Stomach (tissue), 9 donors: Measurements from ENCODE around the gene TYW3. TPM values are rescaled to one million over a fixed set of nuclear protein-coding genes. Genes with fewer than 3 reads are reported as not detected.

Experiments
- DNase-seq, 2 donors: peaks; one replicate each; pipeline versions ENCODE4 v3.0.0 to v3.0.0-alpha.2; 2013 to 2019
- H3K27ac ChIP-seq, 5 donors: fragments of 200-600 bp in 4 of 5; sonication (generic) in 4 of 5; one replicate each; pipeline ENCODE4 v1.5.1; 2013 to 2019; ENCODE audit warnings: mild to moderate bottlenecking in 1 of 5, moderate library complexity in 1 of 5
- H3K27me3 ChIP-seq, 3 donors: fragments of 200-600 bp; sonication (generic); one replicate each; pipeline ENCODE4 v1.5.1; 2017 to 2019; ENCODE audit warnings: mixed run types in 1 of 3
- H3K36me3 ChIP-seq, 4 donors: fragments of 200-600 bp; sonication (generic); 1 replicate in 3 of 4; 2 replicates in 1 of 4; pipeline ENCODE4 v1.5.1; 2016 to 2019
- H3K4me1 ChIP-seq, 4 donors: fragments of 200-600 bp; sonication (generic); one replicate each; pipeline ENCODE4 v1.5.1; 2016 to 2019
- H3K4me3 ChIP-seq, 4 donors: fragments of 200-600 bp; sonication (generic) in 3 of 4; one replicate each; pipeline ENCODE4 v1.5.1; 2016 to 2019; ENCODE audit warnings: mild to moderate bottlenecking in 1 of 4
- H3K9me3 ChIP-seq, 4 donors: fragments of 200-600 bp; sonication (generic); one replicate each; pipeline ENCODE4 v1.5.1; 2016 to 2019
- CTCF ChIP-seq, 7 experiments: fragments of 450-650 bp in 4 of 7; fragments of 200-600 bp in 3 of 7; sonication (generic) in 3 of 7; IDR thresholded peaks; one replicate each; pipeline ENCODE4 v1.5.1; 2016 to 2019; ENCODE audit warnings: antibody characterized with exemption in 7 of 7, control low read depth in 2 of 7, mild to moderate bottlenecking in 1 of 7
- EP300 ChIP-seq: sonication (generic); formaldehyde crosslinking; IDR thresholded peaks from one replicate; pipeline ENCODE4 v1.6.1; 2017; ENCODE audit warnings: antibody characterized with exemption
- POLR2A ChIP-seq, 4 donors: fragments of 450-650 bp; IDR thresholded peaks; one replicate each; pipeline ENCODE4 v1.6.1; 2016; ENCODE audit warnings: antibody characterized with exemption in 4 of 4, control low read depth in 2 of 4, mild to moderate bottlenecking in 1 of 4, moderate library complexity in 1 of 4
- POLR2AphosphoS5 ChIP-seq, 3 donors: sonication (generic); formaldehyde crosslinking; IDR thresholded peaks; one replicate each; pipeline ENCODE4 v1.6.1; 2016; ENCODE audit warnings: antibody characterized with exemption in 3 of 3
- WGBS, 5 donors: extraction: QIAGEN DNeasy Blood & Tissue Kit in 3 of 5; methylation state at CpG; one replicate each; pipeline versions ENCODE4 v1.1.5 to v1.1.7; 2013 to 2018; 5-methylcytosine and 5-hydroxymethylcytosine counted together
- intact Hi-C: fragments of 100-400 bp; cut with DNase I; formaldehyde crosslinking; loops from one replicate; pipeline ENCODE4 v1.15.1; 2023; ENCODE audit warnings: low total_unique reads
- polyA plus RNA-seq, 3 donors: library from polyadenylated mRNA; stranded (reverse); fragments of 200-250 nt; gene quantifications; one replicate each; pipeline ENCODE4 v1.2.3, GENCODE V29; 2013
- total RNA-seq, 5 donors: library from RNA; depleted of rRNA; stranded (reverse); fragments of >200 nt; gene quantifications; one replicate each; pipeline versions ENCODE4 v1.1.0 to v1.2.3, GENCODE V29; 2014 to 2016
- donor health status: healthy with polysubstance abuse.
- donor health status: Bipolar disorder and iron deficiency.
- donor health status: healthy.

Gene TYW3
- total and polyA plus RNA-seq, 8 donors = 2.3 to 24.0 (median 16.9) TPM

- Histone ChIP-seq H3K4me1 (no peaks in the 10 kb centered on the region), H3K4me3 (no peak overlapping the region), H3K36me3 (peaks cover 3 to 71% (median 52%) of the 10 kb centered on the region in 4 donors), H3K27ac (no peak overlapping the region), H3K9me3 (no peaks in the 10 kb centered on the region), H3K27me3 (no peaks in the 10 kb centered on the region)
- DNase-seq = no peak
- WGBS, 5 donors = 83 to 93% (median 87%) methylated on average over 4 of the region's 4 CpGs
- TF ChIP-seq POLR2A (IDR thresholded peaks at IDR 0.05) = no peak
- TF ChIP-seq CTCF (IDR thresholded peaks at IDR 0.05) = no peak
- TF ChIP-seq EP300 = no peak
- TF ChIP-seq POLR2AphosphoS5 (IDR thresholded peaks at IDR 0.05) = no peak
- intact Hi-C loops = no loop called here
These were observed 30.9 kb downstream of the TYW3 start for GRCh38 chr1:74763807-74764206.

- Histone ChIP-seq H3K27me3 (no peaks in the 10 kb centered on the region), H3K9me3 (no peaks in the 10 kb centered on the region), H3K4me1 (no peaks in the 10 kb centered on the region), H3K27ac (no peak overlapping the region), H3K4me3 (no peak overlapping the region), H3K36me3 (peaks cover 3 to 45% (median 32%) of the 10 kb centered on the region in 4 donors)
- no peak for DNase-seq
- 68 to 85% (median 82%) methylated on average over 2 of the region's 2 CpGs for WGBS, 5 donors
- intact Hi-C loops = no loop called here
- TF ChIP-seq POLR2AphosphoS5 (IDR thresholded peaks at IDR 0.05) (no peak), EP300 (no peak), CTCF (IDR thresholded peaks at IDR 0.05) (no peak), POLR2A (IDR thresholded peaks at IDR 0.05) (no peak)
These were observed 33.6 kb downstream of the TYW3 start for GRCh38 chr1:74766579-74766978.

- H3K4me1 ChIP-seq = no peaks in the 10 kb centered on the region
- DNase-seq = no peak
- H3K4me3 ChIP-seq = no peak overlapping the region
- no peak for TF ChIP-seq CTCF (IDR thresholded peaks at IDR 0.05)
- TF ChIP-seq POLR2AphosphoS5 (IDR thresholded peaks at IDR 0.05) = no peak
- no peak for TF ChIP-seq POLR2A (IDR thresholded peaks at IDR 0.05)
- no peak for TF ChIP-seq EP300
- intact Hi-C loops = no loop called here
- H3K27ac ChIP-seq = no peak overlapping the region
- peaks cover 0 to 36% (median 25%) of the 10 kb centered on the region in 4 donors for H3K36me3 ChIP-seq
- no peaks in the 10 kb centered on the region for H3K27me3 ChIP-seq
- H3K9me3 ChIP-seq = no peaks in the 10 kb centered on the region
- 75 to 84% (median 76%) methylated on average over 3 of the region's 3 CpGs for WGBS, 5 donors
These were observed 34.5 kb downstream of the TYW3 start for GRCh38 chr1:74767490-74767889.

GRCh38 chr1:74771913-74772515 is 39.1 kb downstream of the TYW3 start:
- peak in 1 of 2 donors; percentile 74 for DNase-seq
- H3K9me3 ChIP-seq = no peaks in the 10 kb centered on the region
- WGBS, 5 donors = 26 to 29% (median 28%) methylated on average over 7 of the region's 7 CpGs
- no peaks in the 10 kb centered on the region for H3K36me3 ChIP-seq
- H3K27me3 ChIP-seq = peaks cover 0 to 9% (median 0%) of the 10 kb centered on the region in 3 donors
- H3K4me3 ChIP-seq = no peak overlapping the region
- intact Hi-C loops = loop anchor here (5.0 kb wide), 1 partner anchor 430 kb away; no protein-coding TSS in a partner anchor
- no peak overlapping the region for H3K27ac ChIP-seq
- TF ChIP-seq POLR2AphosphoS5 (IDR thresholded peaks at IDR 0.05) (no peak), POLR2A (IDR thresholded peaks at IDR 0.05) (no peak), EP300 (no peak), CTCF (IDR thresholded peaks at IDR 0.05) (peak in 5 of 7 experiments; percentile 36 to 54 (median 46))
- no peaks in the 10 kb centered on the region for H3K4me1 ChIP-seq
